Fibroblast of lung (primary cell): ENCODE measurements around the gene SLIT3. TPM values are rescaled to one million over a fixed set of nuclear protein-coding genes. Genes with fewer than 3 reads are reported as not detected.

Experiments used
- DNase-seq, 2 donors: peaks; one replicate each; pipeline versions ENCODE4 v3.0.0 to v3.0.0-alpha.2; 2010; ENCODE audit warnings: low read depth in 2 of 2
- H2AFZ ChIP-seq: 2 replicates; pipeline ENCODE4 v1.5.1; 2012; ENCODE audit warnings: low read length, control low read depth, inconsistent platforms
- H3K27ac ChIP-seq: 2 replicates; pipeline ENCODE4 v1.5.1; 2011; ENCODE audit warnings: low read length, control low read depth; ENCODE audit not compliant: insufficient read depth
- H3K27me3 ChIP-seq: 2 replicates; pipeline ENCODE4 v1.5.1; 2011; ENCODE audit warnings: mild to moderate bottlenecking, low read length; ENCODE audit not compliant: control insufficient read depth, insufficient read depth
- H3K36me3 ChIP-seq: 2 replicates; pipeline ENCODE4 v1.5.1; 2011; ENCODE audit warnings: low read length; ENCODE audit not compliant: control insufficient read depth, insufficient read depth
- H3K4me1 ChIP-seq: 2 replicates; pipeline ENCODE4 v1.5.1; 2011; ENCODE audit warnings: low read length; ENCODE audit not compliant: control insufficient read depth, insufficient read depth; ENCODE audit errors: extremely low read depth
- H3K4me2 ChIP-seq: 2 replicates; pipeline ENCODE4 v1.5.1; 2011; ENCODE audit warnings: low read length, control low read depth; ENCODE audit not compliant: insufficient read depth; ENCODE audit errors: extremely low read depth
- H3K4me3 ChIP-seq, 4 experiments: fragments of 200-600 bp in 1 of 4; sonication (generic) in 1 of 4; replicated peaks in 1 of 4; 2 replicates each; pipeline ENCODE4 v1.5.1; 2011 to 2016; ENCODE audit warnings: low read length in 4 of 4, low read depth in 3 of 4, mild to moderate bottlenecking in 3 of 4, control low read depth in 2 of 4, inconsistent platforms in 1 of 4, mixed read lengths in 1 of 4; ENCODE audit not compliant: insufficient read depth in 1 of 4; ENCODE audit errors: control extremely low read depth in 1 of 4
- H3K79me2 ChIP-seq: 2 replicates; pipeline ENCODE4 v1.5.1; 2012; ENCODE audit warnings: mild to moderate bottlenecking, low read length, inconsistent platforms; ENCODE audit not compliant: control insufficient read depth, insufficient read depth
- H3K9ac ChIP-seq: 2 replicates; pipeline ENCODE4 v1.5.1; 2011; ENCODE audit warnings: mild to moderate bottlenecking, low read length, control low read depth; ENCODE audit not compliant: insufficient read depth
- H3K9me3 ChIP-seq: 2 replicates; pipeline ENCODE4 v1.5.1; 2012; ENCODE audit warnings: low read depth, low read length; ENCODE audit not compliant: control insufficient read depth, insufficient read depth
- H4K20me1 ChIP-seq: 2 replicates; pipeline ENCODE4 v1.5.1; 2011; ENCODE audit warnings: low read length; ENCODE audit not compliant: control insufficient read depth, insufficient read depth; ENCODE audit errors: extremely low read depth
- CTCF ChIP-seq, 2 donors: IDR thresholded peaks in 1 of 2; conservative IDR thresholded peaks in 1 of 2; 1 replicate in 1 of 2; 2 replicates in 1 of 2; pipeline ENCODE4 v1.5.1; 2011 to 2012; ENCODE audit warnings: low read length in 2 of 2, control low read depth in 1 of 2, inconsistent platforms in 1 of 2, low read depth in 1 of 2, mild to moderate bottlenecking in 1 of 2
- EZH2 ChIP-seq: IDR thresholded peaks from 2 replicates; pipeline ENCODE4 v1.5.1; 2012; ENCODE audit warnings: low read length, control low read depth, mild to moderate bottlenecking; ENCODE audit errors: missing control alignments
- polyA plus RNA-seq, 2 donors: library from polyadenylated mRNA; depleted of rRNA in 1 of 2; stranded (reverse) in 1 of 2; unstranded in 1 of 2; fragments of >200 nt; gene quantifications; 2 replicates each; pipeline ENCODE4 v1.2.1, GENCODE V29; 2011 to 2012; ENCODE audit warnings: missing spikeins in 1 of 2
- total RNA-seq: library from RNA; depleted of rRNA; stranded (reverse); fragments of >200 nt; gene quantifications from 2 replicates; pipeline ENCODE4 v1.2.1, GENCODE V29; 2014

Gene SLIT3
- total and polyA plus RNA-seq, 2 donors (not counting 1 experiment from before 2014, with no cell fraction given) = 1.6 to 4.6 TPM

GRCh38 chr5:168988699-168989098, 312.2 kb downstream of the SLIT3 start:
- no peaks in the 10 kb centered on the region for H3K79me2 ChIP-seq
- no peak for TF ChIP-seq EZH2
- no peak for TF ChIP-seq CTCF (conservative IDR thresholded peaks at IDR 0.05 in 1 of 2, IDR thresholded peaks at IDR 0.05 in 1 of 2; ENCODE audit: low read depth in 1 of 2, low read length in 2 of 2)
- H3K27ac ChIP-seq = no peak overlapping the region
- H3K9ac ChIP-seq = no peak overlapping the region
- no peak for DNase-seq
- H3K36me3 ChIP-seq = no peaks in the 10 kb centered on the region
- no peak overlapping the region for H3K4me3 ChIP-seq
- no peak overlapping the region for H3K4me2 ChIP-seq
- H4K20me1 ChIP-seq = no peaks in the 10 kb centered on the region
- H3K27me3 ChIP-seq = peaks cover 2% of the 10 kb centered on the region
- no peaks in the 10 kb centered on the region for H3K4me1 ChIP-seq
- H3K9me3 ChIP-seq = no peaks in the 10 kb centered on the region
- H2AFZ ChIP-seq = no peak overlapping the region

- no peaks in the 10 kb centered on the region for H3K4me1 ChIP-seq
- no peaks in the 10 kb centered on the region for H4K20me1 ChIP-seq
- no peaks in the 10 kb centered on the region for H3K36me3 ChIP-seq
- no peak overlapping the region for H3K4me2 ChIP-seq
- H3K4me3 ChIP-seq = no peak overlapping the region
- no peak overlapping the region for H2AFZ ChIP-seq
- H3K27ac ChIP-seq = no peak overlapping the region
- peaks cover 2% of the 10 kb centered on the region for H3K27me3 ChIP-seq
- H3K9ac ChIP-seq = no peak overlapping the region
- H3K9me3 ChIP-seq = no peaks in the 10 kb centered on the region
- TF ChIP-seq EZH2 = no peak
- peak; percentile 88 to 89 for TF ChIP-seq CTCF (conservative IDR thresholded peaks at IDR 0.05 in 1 of 2, IDR thresholded peaks at IDR 0.05 in 1 of 2; ENCODE audit: low read depth in 1 of 2, low read length in 2 of 2)
- H3K79me2 ChIP-seq = no peaks in the 10 kb centered on the region
- peak; percentile 47 to 71 for DNase-seq
Observed at GRCh38 chr5:168987543-168988300, 313.2 kb downstream of the SLIT3 start.

GRCh38 chr5:168985454-168985853, 315.5 kb downstream of the SLIT3 start:
- Histone ChIP-seq H3K9me3 (no peaks in the 10 kb centered on the region), H2AFZ (no peak overlapping the region), H4K20me1 (no peaks in the 10 kb centered on the region), H3K36me3 (no peaks in the 10 kb centered on the region), H3K27ac (no peak overlapping the region), H3K4me2 (no peak overlapping the region), H3K9ac (no peak overlapping the region), H3K79me2 (no peaks in the 10 kb centered on the region), H3K4me3 (no peak overlapping the region), H3K27me3 (peaks cover 2% of the 10 kb centered on the region), H3K4me1 (no peaks in the 10 kb centered on the region)
- DNase-seq = no peak
- TF ChIP-seq CTCF (conservative IDR thresholded peaks at IDR 0.05 in 1 of 2, IDR thresholded peaks at IDR 0.05 in 1 of 2; ENCODE audit: low read depth in 1 of 2, low read length in 2 of 2) (no peak), EZH2 (no peak)
